ENCODE measurements around the gene UBA7. TPM values are rescaled to one million over a fixed set of nuclear protein-coding genes. Genes with fewer than 3 reads are reported as not detected.

Gene UBA7
- total and polyA plus RNA-seq, 2 of the 8 experiments (the other 6 are each of a cell fraction or from before 2014, with no cell fraction given): 0.34 to 0.65 TPM

DNA sequence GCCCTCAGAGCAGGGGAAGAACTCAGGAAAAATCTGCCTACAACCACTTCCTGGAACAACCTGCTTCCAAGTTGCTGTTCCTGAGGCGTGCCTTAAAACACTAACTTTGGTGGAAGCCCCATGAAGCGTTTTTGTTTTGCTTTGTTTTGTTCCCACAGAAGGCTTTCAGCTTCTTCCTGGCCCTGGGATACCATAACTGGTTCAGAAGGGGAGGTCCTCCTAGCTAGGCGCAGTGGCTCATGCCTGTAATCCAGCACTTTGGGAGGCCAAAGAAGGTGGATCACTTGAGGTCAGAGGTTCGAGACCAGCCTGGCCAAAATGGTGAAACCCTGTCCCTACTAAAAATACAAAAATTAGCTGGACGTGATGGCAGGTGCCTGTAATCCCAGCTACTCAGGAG lies 26.2 kb downstream of the UBA7 start (continued):
- TF ChIP-seq SAP30 (IDR thresholded peaks at IDR 0.05; ENCODE audit: insufficient read depth, insufficient replicate concordance, low read length) (no peak), HDAC2 (IDR thresholded peaks at IDR 0.05; ENCODE audit: borderline replicate concordance in 1 of 2, low read depth in 2 of 2, low read length in 2 of 2) (no peak), CREB1 (IDR thresholded peaks at IDR 0.05) (no peak), CBX8 (IDR thresholded peaks at IDR 0.05; ENCODE audit: borderline replicate concordance, low read depth, low read length) (no peak), SP2 (IDR thresholded peaks at IDR 0.05; ENCODE audit: low read length) (no peak), MAFK (IDR thresholded peaks at IDR 0.05; ENCODE audit: low read depth, low read length) (no peak), CHD2 (IDR thresholded peaks at IDR 0.05; ENCODE audit: low read length) (no peak), EZH2 (IDR thresholded peaks at IDR 0.05; ENCODE audit: low read depth, low read length, severe bottlenecking) (no peak)
- TF ChIP-seq, protein P1, sequence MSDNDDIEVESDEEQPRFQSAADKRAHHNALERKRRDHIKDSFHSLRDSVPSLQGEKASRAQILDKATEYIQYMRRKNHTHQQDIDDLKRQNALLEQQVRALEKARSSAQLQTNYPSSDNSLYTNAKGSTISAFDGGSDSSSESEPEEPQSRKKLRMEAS (IDR thresholded peaks at IDR 0.05): no peak
